Measurements from ENCODE around the gene RANBP10.

The RANBP10 gene

GRCh38 chr16:67782567-67783352 is 23.6 kb downstream of the RANBP10 start:
- Histone ChIP-seq H3K4me3 (ENCODE audit: severe bottlenecking) (no peak overlapping the region), H3K4me1 (ENCODE audit: insufficient read depth, poor library complexity, severe bottlenecking) (peaks cover 9% of the 10 kb centered on the region), H3K27ac (ENCODE audit: poor library complexity, severe bottlenecking) (no peak overlapping the region), H3K36me3 (ENCODE audit: low read depth) (no peaks in the 10 kb centered on the region), H3K9me3 (ENCODE audit: severe bottlenecking) (no peaks in the 10 kb centered on the region), H3K27me3 (ENCODE audit: insufficient read depth, poor library complexity, severe bottlenecking) (no peaks in the 10 kb centered on the region)
- no peak for ATAC-seq (ENCODE audit: low read depth)
- TF ChIP-seq, protein P1, sequence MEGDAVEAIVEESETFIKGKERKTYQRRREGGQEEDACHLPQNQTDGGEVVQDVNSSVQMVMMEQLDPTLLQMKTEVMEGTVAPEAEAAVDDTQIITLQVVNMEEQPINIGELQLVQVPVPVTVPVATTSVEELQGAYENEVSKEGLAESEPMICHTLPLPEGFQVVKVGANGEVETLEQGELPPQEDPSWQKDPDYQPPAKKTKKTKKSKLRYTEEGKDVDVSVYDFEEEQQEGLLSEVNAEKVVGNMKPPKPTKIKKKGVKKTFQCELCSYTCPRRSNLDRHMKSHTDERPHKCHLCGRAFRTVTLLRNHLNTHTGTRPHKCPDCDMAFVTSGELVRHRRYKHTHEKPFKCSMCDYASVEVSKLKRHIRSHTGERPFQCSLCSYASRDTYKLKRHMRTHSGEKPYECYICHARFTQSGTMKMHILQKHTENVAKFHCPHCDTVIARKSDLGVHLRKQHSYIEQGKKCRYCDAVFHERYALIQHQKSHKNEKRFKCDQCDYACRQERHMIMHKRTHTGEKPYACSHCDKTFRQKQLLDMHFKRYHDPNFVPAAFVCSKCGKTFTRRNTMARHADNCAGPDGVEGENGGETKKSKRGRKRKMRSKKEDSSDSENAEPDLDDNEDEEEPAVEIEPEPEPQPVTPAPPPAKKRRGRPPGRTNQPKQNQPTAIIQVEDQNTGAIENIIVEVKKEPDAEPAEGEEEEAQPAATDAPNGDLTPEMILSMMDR (IDR thresholded peaks at IDR 0.05; ENCODE audit: poor library complexity, severe bottlenecking), result no peak
- no peak for DNase-seq (ENCODE audit: low spot score)

- ATAC-seq (ENCODE audit: low read depth) (no peak), DNase-seq (ENCODE audit: low spot score) (no peak)
- Histone ChIP-seq H3K4me1 (ENCODE audit: insufficient read depth, poor library complexity, severe bottlenecking) (peaks cover 9% of the 10 kb centered on the region), H3K27me3 (ENCODE audit: insufficient read depth, poor library complexity, severe bottlenecking) (no peaks in the 10 kb centered on the region), H3K27ac (ENCODE audit: poor library complexity, severe bottlenecking) (no peak overlapping the region), H3K9me3 (ENCODE audit: severe bottlenecking) (no peaks in the 10 kb centered on the region), H3K4me3 (ENCODE audit: severe bottlenecking) (no peak overlapping the region), H3K36me3 (ENCODE audit: low read depth) (no peaks in the 10 kb centered on the region)
- TF ChIP-seq, protein P1 (IDR thresholded peaks at IDR 0.05; ENCODE audit: poor library complexity, severe bottlenecking), result no peak
Measured at GRCh38 chr16:67781565-67781921, 24.8 kb downstream of the RANBP10 start.

DNA sequence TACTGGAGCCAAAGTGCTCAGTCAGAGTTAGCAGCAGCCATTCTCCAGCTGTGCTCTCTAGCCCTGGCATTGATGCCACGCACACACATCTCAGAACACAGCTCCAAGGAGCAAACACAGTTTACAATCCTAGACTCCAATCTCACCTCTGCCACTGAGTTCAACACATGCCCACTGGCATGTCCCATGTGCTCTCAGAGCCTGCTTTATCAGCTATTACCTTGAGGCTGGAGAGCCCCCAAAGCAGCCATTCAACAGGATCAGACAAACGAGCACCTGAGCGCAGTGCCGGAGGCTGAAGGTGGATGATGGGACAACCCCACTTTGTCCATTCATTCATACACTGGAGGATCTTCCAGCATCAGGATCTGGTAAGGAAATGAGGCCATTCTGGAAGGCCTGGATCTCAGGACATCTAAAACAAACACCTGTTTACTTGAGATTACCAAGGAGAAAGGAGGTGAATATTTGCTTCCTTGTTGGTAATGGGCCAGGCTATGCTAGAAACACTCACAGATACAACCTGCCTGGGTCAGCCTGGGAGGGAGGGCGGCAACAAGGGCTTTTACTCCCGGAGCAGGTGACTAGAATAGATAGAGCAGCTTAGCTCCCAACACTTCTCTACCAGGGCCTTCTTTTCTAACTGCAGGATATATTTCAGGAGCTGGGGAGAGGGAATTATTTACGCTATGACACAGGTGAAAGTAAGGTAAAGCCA is 25.4 kb downstream of the RANBP10 start:
- no peak overlapping the region for H3K27ac ChIP-seq (ENCODE audit: poor library complexity, severe bottlenecking)
- peaks cover 9% of the 10 kb centered on the region for H3K4me1 ChIP-seq (ENCODE audit: insufficient read depth, poor library complexity, severe bottlenecking)
- ATAC-seq (ENCODE audit: low read depth), result no peak
- no peaks in the 10 kb centered on the region for H3K9me3 ChIP-seq (ENCODE audit: severe bottlenecking)
- no peaks in the 10 kb centered on the region for H3K36me3 ChIP-seq (ENCODE audit: low read depth)
- H3K4me3 ChIP-seq (ENCODE audit: severe bottlenecking), result no peak overlapping the region
- H3K27me3 ChIP-seq (ENCODE audit: insufficient read depth, poor library complexity, severe bottlenecking), result no peaks in the 10 kb centered on the region
- DNase-seq (ENCODE audit: low spot score), result no peak
- TF ChIP-seq, protein P1 (IDR thresholded peaks at IDR 0.05; ENCODE audit: poor library complexity, severe bottlenecking), result no peak

DNA sequence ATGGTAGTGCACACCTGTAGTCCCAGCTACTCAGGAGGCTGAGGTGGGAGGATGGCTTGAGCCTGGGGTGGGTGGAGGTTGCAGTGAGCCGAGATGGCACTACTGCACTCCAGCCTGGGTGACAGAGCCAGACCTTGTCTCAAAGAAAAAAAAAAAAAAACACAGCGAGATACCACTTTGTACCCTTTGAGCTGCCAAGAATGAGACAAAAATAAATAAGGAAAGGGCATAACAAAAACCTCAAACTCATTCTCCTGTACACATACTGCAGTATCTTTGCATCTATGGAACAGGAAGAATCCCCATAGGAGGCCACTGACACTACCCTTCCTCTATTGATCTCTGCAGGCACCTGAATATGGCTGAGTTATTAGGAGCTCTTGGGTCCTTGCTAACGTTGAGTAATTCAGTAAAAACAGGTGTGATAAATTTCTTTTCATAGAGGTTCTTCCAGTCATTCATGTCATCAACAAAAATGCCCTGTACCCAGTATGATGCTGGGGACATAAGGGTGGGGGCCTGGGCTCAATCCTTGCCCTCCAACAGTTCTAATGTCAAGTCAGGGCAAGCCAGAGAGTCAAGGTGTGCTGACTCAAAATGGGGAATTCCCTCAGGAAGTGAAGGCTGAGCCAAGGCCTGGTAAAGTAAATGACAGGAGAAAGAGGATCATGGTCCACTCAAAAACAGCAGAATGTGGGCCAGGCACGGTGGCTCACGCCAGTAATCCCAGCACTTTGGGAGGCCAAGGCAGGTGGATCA is 26.9 kb downstream of the RANBP10 start:
- TF ChIP-seq, protein P1 (IDR thresholded peaks at IDR 0.05; ENCODE audit: poor library complexity, severe bottlenecking), result no peak
- no peak overlapping the region for H3K4me3 ChIP-seq (ENCODE audit: severe bottlenecking)
- no peak for DNase-seq (ENCODE audit: low spot score)
- peaks cover 9% of the 10 kb centered on the region for H3K4me1 ChIP-seq (ENCODE audit: insufficient read depth, poor library complexity, severe bottlenecking)
- peaks cover 2% of the 10 kb centered on the region for H3K9me3 ChIP-seq (ENCODE audit: severe bottlenecking)
- peak overlapping the region; percentile 25 for H3K27ac ChIP-seq (ENCODE audit: poor library complexity, severe bottlenecking)
- no peaks in the 10 kb centered on the region for H3K36me3 ChIP-seq (ENCODE audit: low read depth)
- no peaks in the 10 kb centered on the region for H3K27me3 ChIP-seq (ENCODE audit: insufficient read depth, poor library complexity, severe bottlenecking)
- peak; percentile 94 for ATAC-seq (ENCODE audit: low read depth)
